DOHH2 (cell line): Measurements from ENCODE around the gene MAGI1.

Experiments
- H3F3A ChIP-seq: fragments of 200-600 bp; sonication (generic), shearing (Covaris generic); 2 replicates; pipeline ENCODE4 v1.6.0; 2016; ENCODE audit warnings: antibody characterized with exemption, mild to moderate bottlenecking; ENCODE audit not compliant: control insufficient read depth, insufficient read depth
- H3K27ac ChIP-seq: fragments of 200-600 bp; sonication (generic); 2 replicates; pipeline ENCODE4 v1.5.1; 2014; ENCODE audit warnings: low read depth, mild to moderate bottlenecking, low read length, moderate library complexity
- H3K27me3 ChIP-seq: fragments of 200-600 bp; sonication (generic); 2 replicates; pipeline ENCODE4 v1.6.1; 2014; ENCODE audit warnings: mild to moderate bottlenecking, low read length, mixed read lengths; ENCODE audit not compliant: control insufficient read depth
- H3K36me3 ChIP-seq: fragments of 200-600 bp; sonication (generic); 2 replicates; pipeline ENCODE4 v1.6.1; 2014; ENCODE audit warnings: mild to moderate bottlenecking, low read length, moderate library complexity, mixed read lengths; ENCODE audit not compliant: control insufficient read depth
- H3K4me1 ChIP-seq: fragments of 200-600 bp; sonication (generic); 2 replicates; pipeline ENCODE4 v1.6.1; 2014; ENCODE audit warnings: mild to moderate bottlenecking, low read length, mixed read lengths; ENCODE audit not compliant: control insufficient read depth
- H3K4me2 ChIP-seq: fragments of 200-600 bp; sonication (generic); 2 replicates; pipeline ENCODE4 v1.6.0; 2014; ENCODE audit warnings: mild to moderate bottlenecking, low read length, moderate library complexity
- H3K4me3 ChIP-seq: fragments of 200-600 bp; sonication (generic); 2 replicates; pipeline ENCODE4 v1.5.1; 2014; ENCODE audit warnings: mild to moderate bottlenecking, low read length, mixed read lengths
- H3K79me2 ChIP-seq: fragments of 200-600 bp; sonication (generic); 2 replicates; pipeline ENCODE4 v1.6.1; 2014; ENCODE audit warnings: mild to moderate bottlenecking, low read length, mixed read lengths; ENCODE audit not compliant: control insufficient read depth
- H3K9me2 ChIP-seq: fragments of 200-600 bp; sonication (generic); replicated peaks from 2 replicates; pipeline ENCODE4 v1.6.1; 2014; ENCODE audit warnings: mild to moderate bottlenecking, low read length, mixed read lengths; ENCODE audit not compliant: control insufficient read depth
- H3K9me3 ChIP-seq: fragments of 200-600 bp; sonication (generic); 2 replicates; pipeline ENCODE4 v1.6.1; 2014; ENCODE audit warnings: antibody characterized with exemption, low read length, mixed read lengths; ENCODE audit not compliant: control insufficient read depth, insufficient read depth
- H4K20me1 ChIP-seq: fragments of 200-600 bp; sonication (generic); 2 replicates; pipeline ENCODE4 v1.6.0; 2014; ENCODE audit warnings: low read depth, mild to moderate bottlenecking, antibody characterized with exemption, low read length, moderate library complexity; ENCODE audit not compliant: control insufficient read depth, insufficient read depth
- CTCF ChIP-seq: fragments of 200-600 bp; sonication (generic); IDR thresholded peaks from one replicate; pipeline ENCODE4 v1.5.1; 2014; ENCODE audit warnings: antibody characterized with exemption, mild to moderate bottlenecking, low read depth, low read length; ENCODE audit not compliant: poor library complexity, severe bottlenecking
- EZH2phosphoT487 ChIP-seq: fragments of 200-600 bp; sonication (generic); IDR thresholded peaks from 2 replicates; pipeline ENCODE4 v1.6.1; 2017; ENCODE audit warnings: borderline replicate concordance, mild to moderate bottlenecking, antibody characterized with exemption, low read length, moderate library complexity, mixed read lengths

MAGI1 gene

GRCh38 chr3:65492249-65492648 is 546.5 kb downstream of the MAGI1 start:
- no peaks in the 10 kb centered on the region for H3K36me3 ChIP-seq
- H3K9me3 ChIP-seq = no peaks in the 10 kb centered on the region

GRCh38 chr3:65490114-65490513 is 548.6 kb downstream of the MAGI1 start:
- no peaks in the 10 kb centered on the region for H3K9me3 ChIP-seq
- TF ChIP-seq EZH2phosphoT487 (no peak), CTCF (no peak)
- H4K20me1 ChIP-seq = no peaks in the 10 kb centered on the region
- H3K4me1 ChIP-seq = no peaks in the 10 kb centered on the region
- H3F3A ChIP-seq = no peaks in the 10 kb centered on the region
- H3K27ac ChIP-seq = no peak overlapping the region
- no peak overlapping the region for H3K4me2 ChIP-seq
- H3K27me3 ChIP-seq = no peaks in the 10 kb centered on the region
- H3K9me2 ChIP-seq = no peaks in the 10 kb centered on the region
- no peaks in the 10 kb centered on the region for H3K79me2 ChIP-seq
- no peaks in the 10 kb centered on the region for H3K36me3 ChIP-seq
- H3K4me3 ChIP-seq = no peak overlapping the region

More at GRCh38 chr3:65492249-65492648, 546.5 kb downstream of the MAGI1 start:
- Histone ChIP-seq H3K4me3 (no peak overlapping the region), H3K27me3 (no peaks in the 10 kb centered on the region), H3F3A (no peaks in the 10 kb centered on the region), H3K4me2 (no peak overlapping the region), H3K27ac (no peak overlapping the region), H3K9me2 (no peaks in the 10 kb centered on the region), H3K4me1 (no peaks in the 10 kb centered on the region), H3K79me2 (no peaks in the 10 kb centered on the region), H4K20me1 (no peaks in the 10 kb centered on the region)
- TF ChIP-seq EZH2phosphoT487 (no peak), CTCF (no peak)

GRCh38 chr3:65489253-65489652 is 549.5 kb downstream of the MAGI1 start:
- no peak overlapping the region for H3K27ac ChIP-seq
- H3K79me2 ChIP-seq = no peaks in the 10 kb centered on the region
- H3K4me1 ChIP-seq = no peaks in the 10 kb centered on the region
- H3K4me3 ChIP-seq = no peak overlapping the region
- H3F3A ChIP-seq = no peaks in the 10 kb centered on the region
- H3K9me3 ChIP-seq = no peaks in the 10 kb centered on the region
- H4K20me1 ChIP-seq = no peaks in the 10 kb centered on the region
- H3K9me2 ChIP-seq = no peaks in the 10 kb centered on the region
- no peak overlapping the region for H3K4me2 ChIP-seq
- TF ChIP-seq EZH2phosphoT487 (no peak), CTCF (no peak)
- H3K27me3 ChIP-seq = no peaks in the 10 kb centered on the region
- no peaks in the 10 kb centered on the region for H3K36me3 ChIP-seq
